C4-2B (cell line): ENCODE measurements around the gene MEG3.

Experiments
- ZFX ChIP-seq: fragments of 450-650 bp; IDR thresholded peaks from 2 replicates; pipeline ENCODE4 v1.6.1; 2017
- TF ChIP-seq, protein P1 (sequence below): fragments of 450-650 bp; conservative IDR thresholded peaks from 2 replicates; pipeline ENCODE4 v1.5.1; 2017; ENCODE audit warnings: mild to moderate bottlenecking

DNA sequence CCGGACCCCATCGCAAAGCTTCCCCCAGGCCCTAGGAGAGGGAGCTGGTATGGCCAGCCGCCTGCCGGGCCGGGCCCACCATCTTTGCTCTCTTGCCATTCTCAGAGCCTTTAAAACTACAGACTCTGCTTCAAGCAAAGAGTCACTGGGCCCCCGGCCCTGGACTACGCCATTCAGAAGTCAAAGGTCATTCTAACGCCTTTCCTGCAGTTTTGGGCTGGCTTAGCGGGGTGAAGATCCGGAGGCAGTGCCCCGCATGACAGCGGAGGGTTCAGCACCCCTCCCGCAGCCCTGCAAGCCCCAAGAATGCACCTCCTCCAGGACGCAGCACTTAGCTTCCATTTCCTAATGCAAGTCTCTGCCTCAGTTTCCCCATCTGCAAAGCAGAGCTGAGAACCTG lies 38.3 kb upstream of the MEG3 start:
- TF ChIP-seq, protein P1, sequence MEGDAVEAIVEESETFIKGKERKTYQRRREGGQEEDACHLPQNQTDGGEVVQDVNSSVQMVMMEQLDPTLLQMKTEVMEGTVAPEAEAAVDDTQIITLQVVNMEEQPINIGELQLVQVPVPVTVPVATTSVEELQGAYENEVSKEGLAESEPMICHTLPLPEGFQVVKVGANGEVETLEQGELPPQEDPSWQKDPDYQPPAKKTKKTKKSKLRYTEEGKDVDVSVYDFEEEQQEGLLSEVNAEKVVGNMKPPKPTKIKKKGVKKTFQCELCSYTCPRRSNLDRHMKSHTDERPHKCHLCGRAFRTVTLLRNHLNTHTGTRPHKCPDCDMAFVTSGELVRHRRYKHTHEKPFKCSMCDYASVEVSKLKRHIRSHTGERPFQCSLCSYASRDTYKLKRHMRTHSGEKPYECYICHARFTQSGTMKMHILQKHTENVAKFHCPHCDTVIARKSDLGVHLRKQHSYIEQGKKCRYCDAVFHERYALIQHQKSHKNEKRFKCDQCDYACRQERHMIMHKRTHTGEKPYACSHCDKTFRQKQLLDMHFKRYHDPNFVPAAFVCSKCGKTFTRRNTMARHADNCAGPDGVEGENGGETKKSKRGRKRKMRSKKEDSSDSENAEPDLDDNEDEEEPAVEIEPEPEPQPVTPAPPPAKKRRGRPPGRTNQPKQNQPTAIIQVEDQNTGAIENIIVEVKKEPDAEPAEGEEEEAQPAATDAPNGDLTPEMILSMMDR = no peak
- no peak for TF ChIP-seq ZFX
